ENCODE measurements around the gene PALM.

Gene PALM

GRCh38 chr19:780935-781334 lies 72.2 kb downstream of the PALM start:
- TF ChIP-seq EP300 (IDR thresholded peaks at IDR 0.05; ENCODE audit: borderline replicate concordance) (no peak), YY1 (IDR thresholded peaks at IDR 0.05; ENCODE audit: low read depth) (no peak), USF1 (IDR thresholded peaks at IDR 0.05) (no peak), FOXM1 (IDR thresholded peaks at IDR 0.05; ENCODE audit: borderline replicate concordance, low read depth) (no peak), RAD21 (IDR thresholded peaks at IDR 0.05; ENCODE audit: low read depth) (no peak), REST (IDR thresholded peaks at IDR 0.05; ENCODE audit: low read depth) (no peak), TEAD4 (IDR thresholded peaks at IDR 0.05) (no peak), TCF12 (IDR thresholded peaks at IDR 0.05; ENCODE audit: low read depth) (no peak), CEBPB (IDR thresholded peaks at IDR 0.05) (no peak), ZBTB7A (IDR thresholded peaks at IDR 0.05; ENCODE audit: low read depth) (no peak), TAF1 (IDR thresholded peaks at IDR 0.05; ENCODE audit: low read depth) (no peak), CREB1 (IDR thresholded peaks at IDR 0.05; ENCODE audit: low read depth) (no peak), NFIC (IDR thresholded peaks at IDR 0.05) (no peak), EGR1 (IDR thresholded peaks at IDR 0.05) (no peak)
- TF ChIP-seq, protein P1, sequence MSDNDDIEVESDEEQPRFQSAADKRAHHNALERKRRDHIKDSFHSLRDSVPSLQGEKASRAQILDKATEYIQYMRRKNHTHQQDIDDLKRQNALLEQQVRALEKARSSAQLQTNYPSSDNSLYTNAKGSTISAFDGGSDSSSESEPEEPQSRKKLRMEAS (IDR thresholded peaks at IDR 0.05): no peak

DNA sequence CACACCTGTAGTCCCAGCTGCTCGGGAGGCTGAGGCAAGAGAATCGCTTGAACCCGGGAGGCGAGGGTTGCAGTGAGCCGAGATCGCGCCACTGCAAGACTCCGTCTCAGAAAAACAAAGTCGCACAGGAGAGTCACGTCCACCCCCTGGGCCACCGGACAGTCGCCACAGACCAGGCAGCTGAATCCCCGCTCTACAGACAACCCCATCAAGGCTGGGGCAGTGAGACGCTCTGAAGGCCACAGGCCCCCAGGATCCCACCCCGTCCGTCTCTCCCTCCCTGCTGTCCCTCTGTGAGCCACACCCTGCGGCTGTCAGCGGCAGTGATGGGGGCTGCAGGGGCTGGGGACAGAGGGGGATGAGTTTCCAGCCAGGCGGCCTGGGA lies 73.1 kb downstream of the PALM start:
- TF ChIP-seq TAF1 (IDR thresholded peaks at IDR 0.05; ENCODE audit: low read depth) (no peak), REST (IDR thresholded peaks at IDR 0.05; ENCODE audit: low read depth) (no peak), TEAD4 (IDR thresholded peaks at IDR 0.05) (no peak), CREB1 (IDR thresholded peaks at IDR 0.05; ENCODE audit: low read depth) (no peak), EP300 (IDR thresholded peaks at IDR 0.05; ENCODE audit: borderline replicate concordance) (no peak), USF1 (IDR thresholded peaks at IDR 0.05) (no peak), ZBTB7A (IDR thresholded peaks at IDR 0.05; ENCODE audit: low read depth) (no peak), CEBPB (IDR thresholded peaks at IDR 0.05) (no peak), FOXM1 (IDR thresholded peaks at IDR 0.05; ENCODE audit: borderline replicate concordance, low read depth) (no peak), YY1 (IDR thresholded peaks at IDR 0.05; ENCODE audit: low read depth) (no peak), RAD21 (IDR thresholded peaks at IDR 0.05; ENCODE audit: low read depth) (no peak), NFIC (IDR thresholded peaks at IDR 0.05) (no peak), TCF12 (IDR thresholded peaks at IDR 0.05; ENCODE audit: low read depth) (no peak)
- TF ChIP-seq, protein P1 (IDR thresholded peaks at IDR 0.05): no peak

DNA sequence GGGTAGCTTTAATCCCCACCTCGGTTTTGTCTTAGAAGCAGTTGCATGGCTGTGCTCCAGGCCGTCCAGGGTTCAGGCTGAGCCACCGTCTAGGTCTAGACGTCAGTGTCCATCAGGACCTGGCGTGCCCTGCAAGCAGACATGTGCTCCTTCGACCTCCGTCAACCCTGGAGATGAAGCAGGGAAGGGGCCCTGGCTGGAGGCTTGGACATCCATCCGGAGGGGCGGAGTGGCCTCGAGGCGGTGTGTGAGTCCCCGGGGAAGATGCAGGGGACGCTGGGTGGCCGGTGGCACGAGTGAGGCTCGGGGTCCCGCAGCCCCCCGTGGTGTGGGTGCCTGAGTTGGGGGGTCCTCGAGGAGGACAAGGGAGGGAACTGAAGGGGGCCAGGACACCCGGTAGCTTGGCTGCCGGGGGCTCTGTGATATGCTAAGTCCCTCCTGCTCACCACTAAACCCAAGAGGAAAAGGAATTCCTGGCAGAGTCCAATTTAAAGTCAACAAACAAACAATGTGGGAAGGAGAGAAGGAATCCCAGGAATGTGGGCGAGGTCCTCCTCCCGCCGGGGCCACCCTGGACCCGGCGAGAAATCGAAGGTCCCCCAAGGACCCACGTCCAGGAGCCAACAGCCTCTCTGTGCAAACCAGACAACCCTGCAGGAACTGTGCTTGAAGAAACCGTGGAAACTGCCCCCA lies 73.6 kb downstream of the PALM start:
- TF ChIP-seq NFIC (IDR thresholded peaks at IDR 0.05) (peak; percentile 89), YY1 (IDR thresholded peaks at IDR 0.05; ENCODE audit: low read depth) (no peak), ZBTB7A (IDR thresholded peaks at IDR 0.05; ENCODE audit: low read depth) (peak; percentile 83), TAF1 (IDR thresholded peaks at IDR 0.05; ENCODE audit: low read depth) (no peak), TEAD4 (IDR thresholded peaks at IDR 0.05) (peak; percentile 99), USF1 (IDR thresholded peaks at IDR 0.05) (no peak), CEBPB (IDR thresholded peaks at IDR 0.05) (no peak), TCF12 (IDR thresholded peaks at IDR 0.05; ENCODE audit: low read depth) (peak; percentile 79), RAD21 (IDR thresholded peaks at IDR 0.05; ENCODE audit: low read depth) (peak; percentile 5; the same call in 1 of the 2 replicates), EGR1 (IDR thresholded peaks at IDR 0.05) (no peak), CREB1 (IDR thresholded peaks at IDR 0.05; ENCODE audit: low read depth) (0 out of 2 replicates have a peak, but pooled peaks have one; percentile 35), FOXM1 (IDR thresholded peaks at IDR 0.05; ENCODE audit: borderline replicate concordance, low read depth) (peak; percentile 61; the same call in 1 of the 2 replicates), EP300 (IDR thresholded peaks at IDR 0.05; ENCODE audit: borderline replicate concordance) (peak; percentile 76; the same call in 1 of the 2 replicates)
- TF ChIP-seq, protein P1 (IDR thresholded peaks at IDR 0.05): peak; percentile 77; the same call in 1 of the 2 replicates

GRCh38 chr19:782878-783668 lies 74.3 kb downstream of the PALM start:
- TF ChIP-seq, protein P1 (IDR thresholded peaks at IDR 0.05): peak; percentile 32; the same call in 1 of the 2 replicates
- TF ChIP-seq FOXM1 (IDR thresholded peaks at IDR 0.05; ENCODE audit: borderline replicate concordance, low read depth): peak; percentile 12; the same call in 1 of the 2 replicates
- TF ChIP-seq CEBPB (IDR thresholded peaks at IDR 0.05): no peak
- no peak for TF ChIP-seq TEAD4 (IDR thresholded peaks at IDR 0.05)
